BJ (cell line): ENCODE measurements around the gene MEF2B. TPM values are rescaled to one million over a fixed set of nuclear protein-coding genes. Genes with fewer than 3 reads are reported as not detected.
"Not testable (repeated sequence)": the region's sequence is repeated elsewhere in the genome, so short reads cannot be mapped to it uniquely, and the experiment has no call there.

Source experiments
- CTCF ChIA-PET: fragments of 350-600 bp; formaldehyde crosslinking; extraction: SDS; loops from one replicate; lab custom pipeline; 2021; ENCODE audit warnings: antibody characterized with exemption, inconsistent platforms; lab: Yijun Ruan, JAX
- POLR2A ChIA-PET: fragments of 300-600 bp; sonication (Branson Sonifier 250); formaldehyde crosslinking; extraction: SDS; loops from one replicate; lab custom pipeline; 2021; ENCODE audit warnings: antibody characterized with exemption; lab: Charles Lee
- DNase-seq: peaks from one replicate; pipeline ENCODE4 v3.0.0-alpha.2; 2011; ENCODE audit warnings: low read depth
- H3K27me3 ChIP-seq: 2 replicates; pipeline ENCODE4 v1.6.0; 2011; ENCODE audit warnings: low read length; ENCODE audit not compliant: control insufficient read depth, insufficient read depth
- H3K36me3 ChIP-seq: 2 replicates; pipeline ENCODE4 v1.5.1; 2011; ENCODE audit warnings: low read length; ENCODE audit not compliant: control insufficient read depth, insufficient read depth
- H3K4me3 ChIP-seq: 2 replicates; pipeline ENCODE4 v1.5.1; 2011; ENCODE audit warnings: low read depth, mild to moderate bottlenecking, control low read depth, low read length
- polyA plus RNA-seq: library from polyadenylated mRNA; depleted of rRNA; stranded (reverse); fragments of >200 nt; gene quantifications from 2 replicates; pipeline ENCODE4 v1.2.3, GENCODE V29; 2011
- TF ChIP-seq, protein P1 (sequence below): IDR thresholded peaks from 2 replicates; pipeline ENCODE4 v1.5.1; 2011; ENCODE audit warnings: low read depth, mild to moderate bottlenecking, control low read depth, inconsistent platforms, low read length, moderate library complexity; ENCODE audit not compliant: insufficient read depth

Gene MEF2B
- polyA plus RNA-seq, 1 experiment = 0.10 TPM

DNA sequence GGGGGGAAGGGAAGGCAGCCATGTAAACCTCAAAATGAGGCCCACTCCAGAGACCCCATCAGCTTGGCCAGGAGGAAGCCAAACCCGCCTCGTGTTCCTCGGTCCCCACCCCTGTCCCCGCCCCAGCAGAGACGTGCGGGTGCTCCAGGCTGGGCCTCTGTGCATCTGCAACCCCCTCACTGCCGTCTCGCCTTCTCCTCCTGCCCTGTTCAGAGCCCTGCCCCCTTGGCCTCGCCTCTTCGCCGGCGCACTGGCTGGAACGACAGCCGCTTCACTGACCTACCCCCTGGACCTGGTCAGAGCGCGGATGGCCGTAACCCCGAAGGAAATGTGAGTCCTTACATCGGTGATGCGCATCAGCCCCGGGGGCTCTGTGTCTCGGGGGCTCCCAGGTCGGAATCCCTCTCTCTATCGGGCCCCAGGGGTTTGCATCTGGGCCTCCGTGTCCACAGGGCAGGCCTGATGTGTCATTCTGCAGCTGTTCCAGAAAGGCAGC is 64.0 kb downstream of the MEF2B start:
- ChIA-PET POLR2A (no interaction called here), CTCF (no interaction called here)
- TF ChIP-seq, protein P1, sequence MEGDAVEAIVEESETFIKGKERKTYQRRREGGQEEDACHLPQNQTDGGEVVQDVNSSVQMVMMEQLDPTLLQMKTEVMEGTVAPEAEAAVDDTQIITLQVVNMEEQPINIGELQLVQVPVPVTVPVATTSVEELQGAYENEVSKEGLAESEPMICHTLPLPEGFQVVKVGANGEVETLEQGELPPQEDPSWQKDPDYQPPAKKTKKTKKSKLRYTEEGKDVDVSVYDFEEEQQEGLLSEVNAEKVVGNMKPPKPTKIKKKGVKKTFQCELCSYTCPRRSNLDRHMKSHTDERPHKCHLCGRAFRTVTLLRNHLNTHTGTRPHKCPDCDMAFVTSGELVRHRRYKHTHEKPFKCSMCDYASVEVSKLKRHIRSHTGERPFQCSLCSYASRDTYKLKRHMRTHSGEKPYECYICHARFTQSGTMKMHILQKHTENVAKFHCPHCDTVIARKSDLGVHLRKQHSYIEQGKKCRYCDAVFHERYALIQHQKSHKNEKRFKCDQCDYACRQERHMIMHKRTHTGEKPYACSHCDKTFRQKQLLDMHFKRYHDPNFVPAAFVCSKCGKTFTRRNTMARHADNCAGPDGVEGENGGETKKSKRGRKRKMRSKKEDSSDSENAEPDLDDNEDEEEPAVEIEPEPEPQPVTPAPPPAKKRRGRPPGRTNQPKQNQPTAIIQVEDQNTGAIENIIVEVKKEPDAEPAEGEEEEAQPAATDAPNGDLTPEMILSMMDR = no peak
- no peaks in the 10 kb centered on the region for H3K36me3 ChIP-seq
- H3K4me3 ChIP-seq = peak overlapping the region; percentile 41
- H3K27me3 ChIP-seq = no peaks in the 10 kb centered on the region
- no peak for DNase-seq

GRCh38 chr19:19105365-19106055 is 64.6 kb downstream of the MEF2B start:
- ChIA-PET POLR2A (interaction anchor here (0.7 kb wide), 1 partner anchor 1597 kb away, joined by 3 read pairs; no protein-coding TSS in a partner anchor), CTCF (no interaction called here)
- TF ChIP-seq, protein P1 = no peak
- H3K4me3 ChIP-seq = peak overlapping the region; percentile 41
- H3K27me3 ChIP-seq = no peaks in the 10 kb centered on the region
- H3K36me3 ChIP-seq = no peaks in the 10 kb centered on the region
- no peak for DNase-seq

GRCh38 chr19:19103167-19103566 is 66.9 kb downstream of the MEF2B start:
- POLR2A ChIA-PET = no interaction called here
- TF ChIP-seq, protein P1 = no peak
- CTCF ChIA-PET = interaction anchor here (1.0 kb wide), 1 partner anchor 13 kb away, joined by 3 read pairs; no protein-coding TSS in a partner anchor
- H3K4me3 ChIP-seq = no peak overlapping the region
- H3K27me3 ChIP-seq = no peaks in the 10 kb centered on the region
- no peaks in the 10 kb centered on the region; the same call in 1 of the 2 replicates for H3K36me3 ChIP-seq
- DNase-seq = no peak

GRCh38 chr19:19102566-19102965 is 67.5 kb downstream of the MEF2B start:
- POLR2A ChIA-PET, DNase-seq, H3K27me3 ChIP-seq, H3K4me3 ChIP-seq, H3K36me3 ChIP-seq: not testable (repeated sequence)
- CTCF ChIA-PET = interaction anchor here (1.0 kb wide), 1 partner anchor 13 kb away, joined by 3 read pairs; no protein-coding TSS in a partner anchor

DNA sequence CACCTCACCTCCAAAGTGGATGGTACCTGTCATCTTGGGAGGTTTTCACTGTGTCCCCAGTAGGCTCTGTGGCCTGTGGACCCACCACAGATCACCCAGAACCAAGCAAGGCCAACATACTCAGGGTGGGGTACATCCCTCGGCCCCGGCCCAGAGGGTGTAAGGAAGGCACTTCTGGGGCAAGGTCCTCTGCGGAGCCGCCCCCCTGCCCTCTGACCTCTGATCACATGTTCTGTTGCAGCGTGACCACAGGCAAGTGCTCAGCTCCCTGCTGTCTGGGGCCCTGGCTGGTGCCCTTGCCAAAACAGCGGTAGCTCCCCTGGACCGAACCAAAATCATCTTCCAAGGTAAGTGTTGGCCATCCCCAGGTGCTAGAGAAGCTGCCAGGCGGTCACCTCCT is 68.5 kb downstream of the MEF2B start:
- POLR2A ChIA-PET = no interaction called here
- no peak overlapping the region for H3K4me3 ChIP-seq
- no peaks in the 10 kb centered on the region for H3K27me3 ChIP-seq
- CTCF ChIA-PET = no interaction called here
- TF ChIP-seq, protein P1 = no peak
- H3K36me3 ChIP-seq = no peaks in the 10 kb centered on the region; the same call in 1 of the 2 replicates
- no peak for DNase-seq
